VCaP (cell line): ENCODE results near the gene MYO3B.
"Not testable (repeated sequence)": the region's sequence is repeated elsewhere in the genome, so short reads cannot be mapped to it uniquely, and the experiment has no call there.

ENCODE experiments used
- H3K27ac ChIP-seq: fragments of 450-650 bp; 2 replicates; pipeline ENCODE4 v1.5.1; 2017
- CTCF ChIP-seq: fragments of 450-650 bp; conservative IDR thresholded peaks from 2 replicates; pipeline ENCODE4 v1.5.1; 2017; ENCODE audit warnings: mild to moderate bottlenecking, moderate library complexity

Gene MYO3B

GRCh38 chr2:170535552-170535951, 357.6 kb downstream of the MYO3B start:
- TF ChIP-seq CTCF: no peak

GRCh38 chr2:170544817-170545216, 366.9 kb downstream of the MYO3B start:
- no peak for TF ChIP-seq CTCF
- H3K27ac ChIP-seq: no peak overlapping the region

More at GRCh38 chr2:170535552-170535951, 357.6 kb downstream of the MYO3B start:
- no peak overlapping the region for H3K27ac ChIP-seq

- no peak for TF ChIP-seq CTCF
- H3K27ac ChIP-seq: no peak overlapping the region
Measured at GRCh38 chr2:170548304-170548703, 370.4 kb downstream of the MYO3B start.

- TF ChIP-seq CTCF: no peak
- H3K27ac ChIP-seq: no peak overlapping the region
Measured at GRCh38 chr2:170550501-170550900, 372.6 kb downstream of the MYO3B start.

GRCh38 chr2:170551899-170552298, 374.0 kb downstream of the MYO3B start:
- not testable (repeated sequence) for H3K27ac ChIP-seq

- H3K27ac ChIP-seq: no peak overlapping the region
- no peak for TF ChIP-seq CTCF
Measured at GRCh38 chr2:170553748-170554147, 375.8 kb downstream of the MYO3B start.

GRCh38 chr2:170554278-170554955, 376.5 kb downstream of the MYO3B start:
- TF ChIP-seq CTCF: no peak
- no peak overlapping the region for H3K27ac ChIP-seq

- TF ChIP-seq CTCF: no peak
- H3K27ac ChIP-seq: no peak overlapping the region
Measured at GRCh38 chr2:170562928-170563327, 385.0 kb downstream of the MYO3B start.
